HepG2 (cell line): ENCODE results near the gene CCDC57. TPM values are rescaled to one million over a fixed set of nuclear protein-coding genes. Genes with fewer than 3 reads are reported as not detected.

Source experiments
- AGO1 ChIP-seq: fragments of 200-400 bp; formaldehyde crosslinking; IDR thresholded peaks from 2 replicates; pipeline ENCODE4 v1.6.1; 2017; ENCODE audit warnings: mild to moderate bottlenecking, low read depth, low read length, moderate library complexity; ENCODE audit not compliant: poor library complexity, severe bottlenecking
- MIXL1 ChIP-seq: IDR thresholded peaks from 2 replicates; pipeline ENCODE4 v1.6.1; 2016
- ZNF367 ChIP-seq: sonication (generic); formaldehyde crosslinking; IDR thresholded peaks from 2 replicates; pipeline ENCODE4 v1.4.0; 2020; ENCODE audit warnings: missing genetic modification reagents, borderline replicate concordance
- ZNF430 ChIP-seq: sonication (generic); formaldehyde crosslinking; IDR thresholded peaks from 2 replicates; pipeline ENCODE4 v1.9.0; 2021; ENCODE audit warnings: mild to moderate bottlenecking, missing genetic modification reagents
- ZNF512B ChIP-seq: sonication (generic); formaldehyde crosslinking; IDR thresholded peaks from 2 replicates; pipeline ENCODE4 v1.5.1; 2020; ENCODE audit warnings: missing genetic modification reagents, mild to moderate bottlenecking, borderline replicate concordance
- ZNF558 ChIP-seq: sonication (generic); formaldehyde crosslinking; IDR thresholded peaks from 2 replicates; pipeline ENCODE4 v1.9.0; 2022; ENCODE audit warnings: mild to moderate bottlenecking, missing genetic modification reagents, borderline replicate concordance
- polyA plus RNA-seq, 8 experiments: library from polyadenylated mRNA; depleted of rRNA in 3 of 8; stranded (reverse) in 7 of 8; unstranded in 1 of 8; fragments of >200 nt; fragmentation: Illumina TruSeq in 4 of 8; extraction: Trizol in 4 of 8; gene quantifications; 2 replicates each; pipeline versions ENCODE4 v1.2.1 to v1.2.3, GENCODE V29; 2011 to 2016; ENCODE audit warnings: low read depth in 4 of 8, missing spikeins in 1 of 8, mixed read lengths in 1 of 8; ENCODE audit not compliant: insufficient read depth in 1 of 8
- total RNA-seq, 5 experiments: library from RNA; depleted of rRNA; stranded (reverse); fragments of >200 nt; fragmentation: Illumina TruSeq; extraction: Trizol; gene quantifications; 2 replicates each; pipeline ENCODE4 v1.2.3, GENCODE V29; 2016; ENCODE audit warnings: low read depth in 1 of 5
- TF ChIP-seq, protein P1 (sequence below): sonication (generic); formaldehyde crosslinking; IDR thresholded peaks from 2 replicates; pipeline ENCODE4 v1.4.0; 2020; ENCODE audit warnings: mild to moderate bottlenecking, missing genetic modification reagents
- TF ChIP-seq, protein P2 (sequence below): sonication (generic); formaldehyde crosslinking; IDR thresholded peaks from 2 replicates; pipeline ENCODE4 v1.4.0; 2020; ENCODE audit warnings: missing genetic modification reagents, borderline replicate concordance
- TF ChIP-seq, protein P3 (sequence below): sonication (generic); formaldehyde crosslinking; IDR thresholded peaks from 2 replicates; pipeline ENCODE4 v1.4.0; 2020; ENCODE audit warnings: missing genetic modification reagents

Gene CCDC57
- total and polyA plus RNA-seq, 2 of the 13 experiments (the other 11 are each of a cell fraction or from before 2014, with no cell fraction given): 59.3 to 59.9 TPM

DNA sequence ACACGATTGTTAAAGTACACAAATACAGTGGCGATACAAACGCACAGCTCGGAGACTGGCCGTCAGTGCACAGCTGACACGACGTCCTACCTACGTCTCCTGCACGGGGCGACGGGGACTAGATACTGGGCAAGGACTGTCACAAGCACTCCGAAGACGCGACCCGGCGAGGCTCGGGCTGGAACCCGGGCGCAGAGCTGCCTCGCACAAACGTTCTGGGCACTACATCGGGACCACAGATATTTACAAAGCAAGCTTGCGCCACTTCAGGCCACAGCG, 30.0 kb upstream of the CCDC57 start (continued):
- peak; percentile 36; the same call in 1 of the 2 replicates for TF ChIP-seq ZNF558 (CRISPR knock-in tag)
- TF ChIP-seq, protein P1, sequence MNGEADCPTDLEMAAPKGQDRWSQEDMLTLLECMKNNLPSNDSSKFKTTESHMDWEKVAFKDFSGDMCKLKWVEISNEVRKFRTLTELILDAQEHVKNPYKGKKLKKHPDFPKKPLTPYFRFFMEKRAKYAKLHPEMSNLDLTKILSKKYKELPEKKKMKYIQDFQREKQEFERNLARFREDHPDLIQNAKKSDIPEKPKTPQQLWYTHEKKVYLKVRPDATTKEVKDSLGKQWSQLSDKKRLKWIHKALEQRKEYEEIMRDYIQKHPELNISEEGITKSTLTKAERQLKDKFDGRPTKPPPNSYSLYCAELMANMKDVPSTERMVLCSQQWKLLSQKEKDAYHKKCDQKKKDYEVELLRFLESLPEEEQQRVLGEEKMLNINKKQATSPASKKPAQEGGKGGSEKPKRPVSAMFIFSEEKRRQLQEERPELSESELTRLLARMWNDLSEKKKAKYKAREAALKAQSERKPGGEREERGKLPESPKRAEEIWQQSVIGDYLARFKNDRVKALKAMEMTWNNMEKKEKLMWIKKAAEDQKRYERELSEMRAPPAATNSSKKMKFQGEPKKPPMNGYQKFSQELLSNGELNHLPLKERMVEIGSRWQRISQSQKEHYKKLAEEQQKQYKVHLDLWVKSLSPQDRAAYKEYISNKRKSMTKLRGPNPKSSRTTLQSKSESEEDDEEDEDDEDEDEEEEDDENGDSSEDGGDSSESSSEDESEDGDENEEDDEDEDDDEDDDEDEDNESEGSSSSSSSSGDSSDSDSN: peak; percentile 43; the same call in 1 of the 2 replicates
- TF ChIP-seq, protein P2, sequence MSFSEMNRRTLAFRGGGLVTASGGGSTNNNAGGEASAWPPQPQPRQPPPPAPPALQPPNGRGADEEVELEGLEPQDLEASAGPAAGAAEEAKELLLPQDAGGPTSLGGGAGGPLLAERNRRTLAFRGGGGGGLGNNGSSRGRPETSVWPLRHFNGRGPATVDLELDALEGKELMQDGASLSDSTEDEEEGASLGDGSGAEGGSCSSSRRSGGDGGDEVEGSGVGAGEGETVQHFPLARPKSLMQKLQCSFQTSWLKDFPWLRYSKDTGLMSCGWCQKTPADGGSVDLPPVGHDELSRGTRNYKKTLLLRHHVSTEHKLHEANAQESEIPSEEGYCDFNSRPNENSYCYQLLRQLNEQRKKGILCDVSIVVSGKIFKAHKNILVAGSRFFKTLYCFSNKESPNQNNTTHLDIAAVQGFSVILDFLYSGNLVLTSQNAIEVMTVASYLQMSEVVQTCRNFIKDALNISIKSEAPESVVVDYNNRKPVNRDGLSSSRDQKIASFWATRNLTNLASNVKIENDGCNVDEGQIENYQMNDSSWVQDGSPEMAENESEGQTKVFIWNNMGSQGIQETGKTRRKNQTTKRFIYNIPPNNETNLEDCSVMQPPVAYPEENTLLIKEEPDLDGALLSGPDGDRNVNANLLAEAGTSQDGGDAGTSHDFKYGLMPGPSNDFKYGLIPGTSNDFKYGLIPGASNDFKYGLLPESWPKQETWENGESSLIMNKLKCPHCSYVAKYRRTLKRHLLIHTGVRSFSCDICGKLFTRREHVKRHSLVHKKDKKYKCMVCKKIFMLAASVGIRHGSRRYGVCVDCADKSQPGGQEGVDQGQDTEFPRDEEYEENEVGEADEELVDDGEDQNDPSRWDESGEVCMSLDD (CRISPR knock-in tag): peak; percentile 14; the same call in 1 of the 2 replicates
- TF ChIP-seq ZNF430 (CRISPR knock-in tag): 0 out of 2 replicates have a peak, but pooled peaks have one; percentile 65
- no peak for TF ChIP-seq ZNF367 (CRISPR knock-in tag)
- peak; percentile 98 for TF ChIP-seq AGO1
- no peak for TF ChIP-seq ZNF512B
- no peak for TF ChIP-seq MIXL1 (CRISPR knock-in tag)
- TF ChIP-seq, protein P3, sequence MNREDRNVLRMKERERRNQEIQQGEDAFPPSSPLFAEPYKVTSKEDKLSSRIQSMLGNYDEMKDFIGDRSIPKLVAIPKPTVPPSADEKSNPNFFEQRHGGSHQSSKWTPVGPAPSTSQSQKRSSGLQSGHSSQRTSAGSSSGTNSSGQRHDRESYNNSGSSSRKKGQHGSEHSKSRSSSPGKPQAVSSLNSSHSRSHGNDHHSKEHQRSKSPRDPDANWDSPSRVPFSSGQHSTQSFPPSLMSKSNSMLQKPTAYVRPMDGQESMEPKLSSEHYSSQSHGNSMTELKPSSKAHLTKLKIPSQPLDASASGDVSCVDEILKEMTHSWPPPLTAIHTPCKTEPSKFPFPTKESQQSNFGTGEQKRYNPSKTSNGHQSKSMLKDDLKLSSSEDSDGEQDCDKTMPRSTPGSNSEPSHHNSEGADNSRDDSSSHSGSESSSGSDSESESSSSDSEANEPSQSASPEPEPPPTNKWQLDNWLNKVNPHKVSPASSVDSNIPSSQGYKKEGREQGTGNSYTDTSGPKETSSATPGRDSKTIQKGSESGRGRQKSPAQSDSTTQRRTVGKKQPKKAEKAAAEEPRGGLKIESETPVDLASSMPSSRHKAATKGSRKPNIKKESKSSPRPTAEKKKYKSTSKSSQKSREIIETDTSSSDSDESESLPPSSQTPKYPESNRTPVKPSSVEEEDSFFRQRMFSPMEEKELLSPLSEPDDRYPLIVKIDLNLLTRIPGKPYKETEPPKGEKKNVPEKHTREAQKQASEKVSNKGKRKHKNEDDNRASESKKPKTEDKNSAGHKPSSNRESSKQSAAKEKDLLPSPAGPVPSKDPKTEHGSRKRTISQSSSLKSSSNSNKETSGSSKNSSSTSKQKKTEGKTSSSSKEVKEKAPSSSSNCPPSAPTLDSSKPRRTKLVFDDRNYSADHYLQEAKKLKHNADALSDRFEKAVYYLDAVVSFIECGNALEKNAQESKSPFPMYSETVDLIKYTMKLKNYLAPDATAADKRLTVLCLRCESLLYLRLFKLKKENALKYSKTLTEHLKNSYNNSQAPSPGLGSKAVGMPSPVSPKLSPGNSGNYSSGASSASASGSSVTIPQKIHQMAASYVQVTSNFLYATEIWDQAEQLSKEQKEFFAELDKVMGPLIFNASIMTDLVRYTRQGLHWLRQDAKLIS (CRISPR knock-in tag): peak; percentile 17
